ENCODE measurements around the gene FRY.
A peak's percentile ranks its signal among the peaks of the same experiment; 100 is the strongest.

GRCh38 chr13:32031025-32031814 lies at the start of gene FRY:
- no peak for TF ChIP-seq POLR2AphosphoS5 (IDR thresholded peaks at IDR 0.05; ENCODE audit: low read depth, low read length)
- TF ChIP-seq POLR2A (IDR thresholded peaks at IDR 0.05; ENCODE audit: low read depth, low read length): no peak; the same call in 1 of the 2 replicates
- TF ChIP-seq SPI1 (IDR thresholded peaks at IDR 0.05; ENCODE audit: low read depth, low read length): no peak
- peak; percentile 54; the same call in 1 of the 2 replicates for TF ChIP-seq TAF1 (IDR thresholded peaks at IDR 0.05; ENCODE audit: low read depth, low read length)

Measured in GM12891 (cell line).